Measurements from ENCODE around the gene PTBP1.

Gene PTBP1

GRCh38 chr19:796692-797527, at the start of gene PTBP1:
TSS of gene PTBP1 (plus strand) at chr19:797452. CDS start at chr19:797498, 46 bp downstream.
- peak; percentile 100 for DNase-seq

GRCh38 chr19:748274-748598, 49.0 kb upstream of the PTBP1 start:
- DNase-seq, result no peak

- no peak for DNase-seq
Measured at GRCh38 chr19:749811-750210, 47.4 kb upstream of the PTBP1 start.

- peak; percentile 93 for DNase-seq
Measured at GRCh38 chr19:750640-751423, 46.4 kb upstream of the PTBP1 start, which contains the start of gene MISP. TSS of gene MISP (plus strand) at chr19:751112. CDS start at chr19:756947, 5,835 bp downstream.

- peak; percentile 21 for DNase-seq
Measured at GRCh38 chr19:751501-752341, 45.5 kb upstream of the PTBP1 start.

GRCh38 chr19:752652-753517, 44.4 kb upstream of the PTBP1 start:
- peak; percentile 77 for DNase-seq

GRCh38 chr19:754530-754929, 42.7 kb upstream of the PTBP1 start:
- no peak for DNase-seq

GRCh38 chr19:755063-755462, 42.2 kb upstream of the PTBP1 start:
- DNase-seq, result no peak

GRCh38 chr19:756236-756635, 41.0 kb upstream of the PTBP1 start:
- no peak for DNase-seq

- DNase-seq, result no peak
Measured at GRCh38 chr19:756821-757688, 40.2 kb upstream of the PTBP1 start.

GRCh38 chr19:757811-758668, 39.2 kb upstream of the PTBP1 start:
- DNase-seq, result no peak

- no peak for DNase-seq
Measured at GRCh38 chr19:763181-763580, 34.1 kb upstream of the PTBP1 start.

- DNase-seq, result no peak
Measured at GRCh38 chr19:763869-764268, 33.4 kb upstream of the PTBP1 start.

GRCh38 chr19:764301-764700, 33.0 kb upstream of the PTBP1 start:
- DNase-seq, result no peak

- DNase-seq, result no peak
Measured at GRCh38 chr19:765179-765738, 32.0 kb upstream of the PTBP1 start.

- no peak for DNase-seq
Measured at GRCh38 chr19:768424-768823, 28.8 kb upstream of the PTBP1 start.

GRCh38 chr19:769616-770015, 27.6 kb upstream of the PTBP1 start:
- no peak for DNase-seq

- DNase-seq, result no peak
Measured at GRCh38 chr19:771332-771785, 25.9 kb upstream of the PTBP1 start.

GRCh38 chr19:772063-772462, 25.2 kb upstream of the PTBP1 start:
- DNase-seq, result no peak
